NCI-H2029 (cell line): Measurements from ENCODE around the gene CCDC169.

Experiments used
- DNase-seq: peaks from one replicate; lab custom pipeline; 2025; lab: John Stamatoyannopoulos, UW

The CCDC169 gene

DNA sequence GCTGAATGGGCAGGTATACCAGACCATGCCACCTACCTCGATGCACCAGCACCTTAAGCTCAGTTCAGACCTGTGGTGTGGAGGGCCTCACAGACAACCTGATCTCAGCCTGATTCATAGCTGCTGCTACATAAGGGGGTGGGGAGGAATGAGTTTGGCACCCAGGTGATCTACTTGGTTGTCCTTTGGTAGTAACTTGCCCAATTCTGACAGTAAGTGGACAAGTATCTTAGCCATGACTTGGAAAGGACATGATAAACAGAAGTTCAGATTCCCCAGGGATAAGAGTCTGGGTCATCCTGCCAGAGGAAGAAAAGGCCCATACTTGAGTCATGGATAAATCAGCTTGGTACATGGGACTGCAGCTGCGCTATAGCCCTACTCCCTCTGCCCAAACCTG, 54.9 kb downstream of the CCDC169 start:
- no peak for DNase-seq

DNA sequence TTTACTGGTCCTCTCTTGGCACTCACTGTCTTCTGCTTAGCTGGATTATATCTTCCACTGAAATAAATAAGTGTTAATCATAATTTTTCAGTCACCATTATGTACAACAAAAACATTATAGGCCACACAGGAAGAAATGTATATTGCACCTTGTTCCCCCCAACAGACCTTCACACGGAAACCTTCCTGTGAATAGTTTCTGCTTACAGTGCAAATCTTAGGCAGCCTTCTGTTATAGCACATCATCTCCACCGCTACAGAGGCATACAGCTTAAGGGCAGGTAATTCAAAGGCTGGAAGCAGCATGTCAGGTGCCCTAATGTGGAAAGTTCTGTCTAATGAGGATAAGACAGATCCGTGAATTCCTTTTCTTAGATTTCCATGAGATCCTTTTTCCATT, 66.4 kb downstream of the CCDC169 start:
- DNase-seq = no peak

DNA sequence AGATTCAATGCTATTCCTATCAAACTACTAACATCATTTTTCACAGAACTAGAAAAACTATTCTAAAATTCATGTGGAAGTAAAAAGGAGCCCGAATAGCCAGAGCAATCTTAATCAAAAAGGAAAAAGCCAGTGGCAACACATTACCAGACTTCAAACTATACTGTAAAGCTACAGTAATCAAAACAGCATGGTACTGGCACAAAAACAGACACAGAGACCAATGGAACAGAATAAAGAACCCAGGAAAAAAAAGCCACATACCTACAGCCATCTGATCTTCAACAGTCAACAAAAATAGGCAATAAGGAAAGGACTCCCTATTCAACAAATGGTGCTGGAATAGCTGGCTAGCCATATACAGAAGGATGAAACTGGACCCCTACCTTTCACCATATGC, 72.9 kb downstream of the CCDC169 start:
- DNase-seq = no peak

DNA sequence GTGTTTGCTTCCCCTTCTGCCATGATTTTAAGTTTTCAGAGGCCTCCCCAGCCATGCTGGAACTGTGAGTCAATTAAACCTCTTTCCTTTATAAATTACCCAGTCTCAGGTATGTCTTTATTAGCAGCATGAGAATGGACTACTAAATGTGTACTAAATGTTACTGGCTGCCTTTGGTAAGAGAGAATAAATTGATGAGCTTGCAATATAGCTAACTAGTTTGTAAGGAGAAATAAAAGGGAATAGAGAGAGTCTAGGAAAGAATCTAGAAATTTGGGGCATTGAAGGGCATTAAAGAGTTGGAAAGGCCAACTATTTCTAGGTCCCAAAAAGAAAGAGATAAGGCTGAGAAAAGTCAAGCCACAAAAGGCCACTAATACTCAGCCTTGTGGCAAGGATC, 77.7 kb downstream of the CCDC169 start:
- DNase-seq = no peak

DNA sequence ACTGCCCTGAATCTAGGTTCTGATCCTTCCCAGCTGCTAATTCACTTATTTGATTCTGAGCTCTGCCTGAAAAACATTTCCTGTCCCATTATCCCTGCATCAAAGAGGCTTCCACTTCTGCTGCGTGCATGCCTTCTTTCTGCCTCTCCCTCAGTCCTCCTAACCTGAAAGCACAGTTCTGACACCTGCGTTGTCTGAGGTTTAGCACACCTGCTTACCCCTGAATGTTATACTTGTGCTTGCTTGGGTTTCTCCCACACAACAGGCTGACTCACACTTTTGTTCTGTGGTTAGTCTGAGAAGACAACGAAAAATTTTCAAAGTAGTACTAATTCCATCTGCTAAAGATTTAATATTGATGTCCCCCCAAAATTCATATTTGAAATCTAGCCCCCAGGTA, 80.2 kb downstream of the CCDC169 start:
- DNase-seq = no peak

DNA sequence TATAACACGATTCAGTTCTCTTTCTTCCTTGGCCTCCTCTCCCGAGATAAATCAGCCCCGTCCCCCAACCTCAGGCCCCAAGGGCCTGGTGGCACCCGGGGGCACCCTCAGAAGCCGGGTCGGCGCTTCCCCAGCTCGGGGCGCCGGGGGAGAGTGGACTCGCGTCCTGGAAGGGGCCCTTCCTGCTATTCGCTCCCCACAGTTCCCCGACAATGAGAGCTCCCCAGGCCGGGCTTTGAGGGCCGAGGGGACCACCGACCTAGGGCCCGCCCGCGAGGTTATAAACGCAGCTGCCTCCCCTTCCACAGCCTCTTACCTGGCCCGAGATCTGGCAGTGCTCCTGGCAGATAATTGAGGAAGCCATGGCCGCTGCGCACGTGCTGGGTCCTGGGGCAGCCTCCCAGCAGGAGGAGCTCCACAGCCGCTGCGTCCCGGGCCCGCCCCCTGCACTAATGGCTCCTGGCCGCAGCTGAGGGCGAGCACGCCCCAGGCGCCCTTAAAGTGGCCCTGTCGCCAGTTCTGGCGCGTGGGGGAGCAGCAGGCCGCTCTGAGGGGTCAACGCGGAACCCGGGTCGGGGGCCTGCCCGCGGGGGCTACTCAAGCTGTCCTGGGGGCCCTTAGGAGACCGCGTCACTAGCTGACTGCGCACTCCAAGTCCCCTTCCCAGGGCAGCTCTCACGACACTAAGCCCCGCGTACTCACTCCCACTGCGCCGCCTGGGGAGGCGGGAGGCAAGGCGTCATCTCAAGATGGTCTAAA, 83.3 kb downstream of the CCDC169 start, which contains the start of gene SOHLH2:
SOHLH2 (minus strand) TSS at position 394 of the 759 bp plus-strand sequence; CDS start at position 364, 30 bp downstream.
- no peak for DNase-seq

DNA sequence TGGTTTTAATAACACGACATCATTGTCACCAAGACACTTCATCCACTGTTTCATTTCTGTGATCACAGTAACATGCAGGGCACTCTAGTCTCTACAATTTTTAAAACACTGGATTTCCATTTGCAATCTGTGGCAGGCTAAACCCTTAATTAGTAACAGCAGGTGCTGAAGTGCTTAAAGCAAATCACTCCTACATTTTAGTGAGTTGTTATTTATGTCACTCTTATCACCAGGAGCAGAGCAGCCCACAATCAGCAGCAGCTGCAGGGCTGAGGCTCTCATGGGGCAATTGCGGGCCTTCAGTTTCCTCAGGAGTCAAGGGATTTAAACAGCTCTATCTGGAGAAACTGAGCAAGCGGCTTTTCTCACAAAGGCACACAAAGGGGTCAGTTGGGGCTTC, 84.8 kb downstream of the CCDC169 start:
- DNase-seq = no peak

DNA sequence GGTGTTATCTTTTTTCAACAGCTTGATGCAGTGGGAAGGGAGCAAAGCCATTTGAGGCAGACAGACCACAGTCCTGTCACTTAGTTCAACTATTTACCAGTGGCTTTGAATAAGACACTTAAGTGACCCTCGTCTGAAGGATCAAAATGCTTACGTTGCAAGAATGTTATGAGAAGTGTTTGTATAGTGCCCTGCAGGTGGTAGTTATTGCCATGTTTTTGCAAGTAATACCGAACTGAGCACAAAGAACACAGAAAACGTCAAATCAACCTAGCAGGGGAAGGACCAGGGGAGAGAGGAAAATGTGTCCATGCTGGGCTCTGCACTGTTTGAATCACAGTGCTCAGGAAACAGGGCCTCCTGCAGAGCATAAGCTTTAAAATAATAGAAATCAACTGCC, 86.0 kb downstream of the CCDC169 start:
- no peak for DNase-seq

DNA sequence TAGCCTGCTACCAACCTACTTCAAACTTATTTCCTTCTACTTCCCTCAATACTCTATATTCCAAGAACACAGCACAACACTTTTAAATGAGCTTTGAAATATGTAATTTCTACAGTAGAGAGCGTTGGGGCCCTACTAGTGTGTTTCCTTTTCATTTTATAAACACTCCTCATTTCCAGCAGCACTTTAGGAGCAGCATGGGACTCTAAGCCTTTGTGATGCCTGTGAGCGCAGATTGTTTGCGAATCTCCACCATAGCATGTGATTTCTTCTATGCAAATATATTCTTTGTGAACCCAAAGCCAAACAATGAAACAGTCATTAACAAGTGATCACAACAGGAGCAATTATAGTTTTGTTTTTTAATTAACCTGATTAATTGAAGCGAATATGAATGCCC, 86.9 kb downstream of the CCDC169 start:
- DNase-seq = no peak

DNA sequence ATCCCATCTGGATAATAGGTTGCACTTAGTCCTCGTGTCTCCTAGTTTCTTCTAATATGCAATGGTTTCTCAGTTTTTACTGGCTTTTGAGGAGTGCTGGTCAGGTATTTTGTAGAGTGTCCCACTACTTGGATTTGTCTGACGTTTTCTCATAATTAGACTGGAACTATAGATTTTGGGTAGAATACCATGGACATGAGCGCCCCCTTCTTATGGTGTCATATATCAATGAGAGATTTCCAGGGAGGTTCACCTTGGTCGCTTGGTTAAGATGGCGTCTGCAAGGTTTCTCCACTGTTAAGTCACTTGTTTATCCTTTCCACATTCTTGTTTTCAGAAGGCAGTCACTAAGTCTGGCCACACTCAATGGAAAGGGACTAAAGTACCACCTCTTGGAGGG, 89.9 kb downstream of the CCDC169 start:
- no peak for DNase-seq

DNA sequence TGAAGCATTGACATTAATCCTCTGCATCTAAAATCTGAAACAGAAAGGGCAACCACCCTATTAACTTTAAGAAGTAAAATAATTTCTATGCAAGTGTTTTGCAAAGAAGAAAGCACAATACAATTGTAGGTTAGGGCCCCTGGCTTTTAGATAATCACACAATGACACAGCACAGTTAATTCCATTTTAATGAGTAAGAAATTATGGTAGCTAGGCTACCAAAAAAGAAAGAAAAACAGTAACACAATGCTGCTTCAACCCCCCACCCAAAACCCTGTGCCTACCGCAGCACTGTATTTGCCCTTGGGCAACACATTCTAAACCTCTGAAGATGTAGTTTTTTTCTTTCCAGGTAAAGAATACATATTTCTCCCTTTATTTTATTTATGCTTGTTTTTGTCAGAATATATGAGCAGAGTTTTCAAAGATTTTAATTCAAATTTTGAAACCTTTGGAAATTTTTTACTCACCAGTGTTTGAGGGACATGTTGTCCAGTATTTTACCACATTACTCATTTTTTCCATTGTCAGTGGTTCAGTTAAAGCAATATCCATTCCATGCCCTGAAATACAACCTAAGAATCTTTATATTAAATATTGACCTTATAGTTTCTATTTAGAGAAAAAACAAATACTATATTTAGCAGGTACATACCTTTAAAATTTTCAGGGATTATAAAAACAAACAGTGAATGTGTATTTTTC, 104.3 kb downstream of the CCDC169 start:
- no peak for DNase-seq

DNA sequence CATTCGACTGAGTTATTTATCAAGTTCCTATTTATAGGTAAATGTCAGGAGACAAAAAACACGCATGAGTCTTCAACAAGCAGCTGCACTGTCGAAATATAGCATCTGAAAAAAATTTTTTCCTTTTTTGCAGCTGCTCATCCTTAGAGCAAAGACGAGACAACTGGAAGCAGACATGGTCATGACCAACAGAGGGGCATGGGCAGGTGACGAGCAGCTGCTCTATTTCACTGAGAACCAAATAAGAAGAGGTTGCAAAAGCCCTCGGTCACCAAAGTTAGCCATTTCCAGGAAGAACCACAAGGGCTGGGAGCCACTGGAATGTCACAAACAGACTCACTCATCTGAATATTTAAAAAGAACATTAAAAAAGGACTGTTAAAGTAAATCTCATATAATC, 105.4 kb downstream of the CCDC169 start:
- DNase-seq = no peak

DNA sequence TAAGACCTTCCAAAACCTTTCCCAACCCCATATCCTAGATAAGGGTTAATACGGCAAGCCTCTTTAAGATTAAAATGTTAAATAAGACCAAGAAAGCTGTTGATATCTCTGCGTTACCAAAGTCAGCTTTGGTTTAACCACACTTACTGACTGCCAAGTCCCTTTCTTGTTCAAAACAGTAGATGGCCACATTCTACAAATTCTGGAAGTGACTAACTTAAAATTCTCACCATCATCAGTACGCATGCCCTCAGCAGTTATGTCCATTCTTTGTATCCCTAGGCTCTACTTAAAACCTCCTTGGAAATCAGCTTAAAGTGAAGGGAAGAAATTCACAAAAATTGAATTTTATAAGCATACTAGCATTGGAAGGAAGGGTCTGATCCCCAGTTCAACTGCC, 106.8 kb downstream of the CCDC169 start:
- no peak for DNase-seq

DNA sequence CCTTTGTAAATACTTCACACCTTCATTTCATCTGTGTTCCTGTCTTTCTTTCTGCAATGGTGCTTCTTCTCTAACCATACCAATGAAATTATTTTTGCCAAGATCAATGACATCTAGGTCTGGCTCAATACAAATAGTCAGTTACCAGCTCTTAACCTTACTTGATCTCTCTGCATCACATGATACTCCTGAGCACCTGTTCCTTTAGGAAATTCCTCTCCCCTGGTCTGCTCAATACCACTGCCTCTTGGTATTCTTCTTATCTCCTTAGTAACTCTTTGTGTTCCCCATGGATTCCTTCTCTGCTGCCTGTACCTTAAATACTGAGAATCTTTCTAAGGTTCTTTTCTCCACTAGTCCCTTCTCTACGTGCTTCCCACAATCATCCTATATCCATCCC, 109.2 kb downstream of the CCDC169 start:
- no peak for DNase-seq

DNA sequence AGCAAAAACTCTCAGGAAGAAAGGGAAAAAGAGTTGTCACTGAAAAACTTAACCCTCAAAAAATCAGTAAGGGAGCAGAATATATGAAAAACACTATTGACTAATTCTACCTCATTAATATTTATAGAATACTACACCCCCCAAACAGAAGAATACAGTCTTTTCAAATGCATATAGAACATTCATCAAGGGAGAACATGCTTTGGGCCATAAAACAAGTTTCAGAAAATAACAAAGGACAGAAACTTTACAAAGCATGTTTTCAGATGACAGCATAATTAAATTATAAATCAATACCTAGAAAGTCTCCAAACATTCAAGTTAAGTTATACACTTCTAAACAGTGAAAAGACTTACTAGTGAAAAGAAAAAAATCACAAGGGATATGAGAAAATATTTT, 113.7 kb downstream of the CCDC169 start:
- DNase-seq = no peak
